HG03097 (cell line): Measurements from ENCODE around the gene KCNMA1.

Experiments
- ATAC-seq: cut with Tn5 transposase; IDR thresholded peaks from one replicate; pipeline ENCODE4 v1.9.1; 2021; ENCODE audit not compliant: unreplicated experiment, low FRiP score

Gene KCNMA1

DNA sequence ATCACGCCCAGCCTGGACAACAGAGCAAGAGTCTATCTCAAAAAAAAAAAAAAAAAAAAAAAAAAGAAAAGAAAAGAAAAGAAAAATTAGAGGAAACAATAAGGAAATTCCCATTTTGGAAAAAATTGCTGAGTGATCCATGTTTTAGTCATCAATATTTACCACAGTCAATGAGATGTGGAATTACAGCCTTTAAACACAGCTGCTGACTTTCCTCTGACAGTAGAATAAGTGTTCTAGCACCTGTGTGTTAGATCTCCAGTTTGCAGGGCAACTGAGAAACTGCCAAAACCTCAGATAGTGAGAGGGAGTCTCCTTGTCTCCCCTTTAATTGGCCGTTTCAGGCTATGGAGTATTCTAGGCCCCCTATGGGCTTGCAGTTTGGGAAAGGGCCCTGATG, 520.1 kb downstream of the KCNMA1 start:
- no peak for ATAC-seq

DNA sequence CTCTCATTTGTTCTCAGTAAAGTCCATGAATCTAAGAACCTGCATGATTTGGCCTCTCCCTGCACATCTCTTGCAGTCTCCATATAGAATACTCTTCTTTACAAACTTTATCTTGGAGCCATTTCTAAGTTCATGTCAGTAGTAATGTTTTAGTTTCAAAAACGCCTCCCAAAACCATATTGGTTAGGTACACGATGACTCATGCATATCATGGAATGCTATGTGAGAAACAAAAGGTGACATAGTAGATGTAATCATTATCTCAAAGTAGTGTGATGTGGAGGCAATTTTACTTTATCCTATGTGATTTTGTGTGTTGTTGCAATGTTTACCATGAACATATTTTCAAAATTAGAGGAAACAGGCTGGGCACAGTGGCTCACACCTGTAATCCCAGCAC, 520.7 kb downstream of the KCNMA1 start:
- no peak for ATAC-seq

DNA sequence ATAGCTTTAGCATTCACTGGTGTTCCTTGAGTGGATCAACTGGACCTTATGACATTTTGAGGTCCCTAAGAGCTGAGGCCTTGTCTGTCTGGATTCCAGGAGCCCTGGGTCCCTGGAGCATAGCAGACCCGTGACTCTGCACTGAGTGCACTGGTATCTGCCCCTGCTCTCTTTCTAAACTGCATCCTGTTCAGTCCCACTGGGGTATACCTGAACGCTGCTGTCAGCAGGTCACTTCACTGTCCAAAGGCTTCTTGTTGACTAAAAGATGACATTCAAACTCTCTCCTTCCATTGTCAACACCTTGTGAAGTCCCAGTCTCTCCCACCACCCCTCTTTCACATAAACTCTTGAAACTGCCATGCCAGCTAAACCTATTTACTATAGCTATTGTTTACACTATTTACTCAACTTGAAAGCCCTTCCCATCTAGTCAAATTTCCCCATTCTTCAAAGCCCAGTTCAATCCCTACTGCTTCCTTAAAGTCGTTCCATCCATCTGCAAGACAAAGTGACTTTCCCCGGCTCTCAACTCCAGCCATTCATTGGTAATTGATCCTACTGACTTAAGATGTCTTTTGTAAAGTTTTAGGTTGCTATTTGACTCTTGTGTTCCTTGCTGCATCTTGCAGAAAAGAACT, 523.3 kb downstream of the KCNMA1 start:
- no peak for ATAC-seq

DNA sequence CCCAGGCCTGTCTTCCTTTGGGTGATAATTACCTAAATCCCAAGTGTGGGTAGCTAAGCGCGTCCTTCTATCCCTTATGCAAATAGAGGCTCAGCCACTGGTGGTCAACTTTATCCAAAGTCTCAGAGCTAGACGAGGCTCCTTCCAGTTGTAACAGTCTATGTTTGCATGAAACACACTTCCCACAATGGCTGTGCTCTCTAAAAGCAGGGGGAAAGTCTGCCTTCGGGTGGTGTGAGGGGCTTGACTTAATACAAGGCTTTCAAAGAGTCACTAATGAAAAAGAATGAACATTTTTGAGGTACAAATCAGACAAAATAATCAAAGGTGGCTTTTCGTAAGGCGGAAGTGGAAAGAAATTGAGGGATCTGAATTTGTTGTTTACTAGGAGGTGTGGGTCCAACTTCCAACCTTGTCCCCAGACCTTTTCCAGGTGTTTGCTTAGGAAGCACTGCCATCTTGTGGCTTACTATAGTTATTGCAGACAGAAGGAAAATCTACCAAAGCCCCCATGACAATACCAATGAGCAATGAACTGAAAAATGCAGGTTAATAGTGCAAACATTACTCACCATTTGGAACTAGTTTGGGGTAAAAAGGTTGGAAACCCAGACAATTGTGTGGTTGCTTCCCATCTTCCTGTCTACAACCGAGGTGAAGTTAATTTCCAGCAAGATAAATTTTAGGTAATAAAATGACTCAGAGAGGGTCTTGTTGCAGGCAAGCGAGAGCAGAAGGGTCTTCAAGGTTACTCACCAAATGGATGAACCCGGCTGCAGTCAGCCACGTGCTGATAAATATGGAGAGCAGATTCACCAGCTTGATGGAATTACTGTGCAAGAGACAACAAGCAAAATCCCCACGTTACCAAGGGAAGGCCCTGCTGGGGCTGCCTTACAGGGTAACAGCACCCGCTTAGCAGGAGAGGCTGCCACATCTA, 525.7 kb downstream of the KCNMA1 start:
- no peak for ATAC-seq

GRCh38 chr10:77110757-77111156, 526.9 kb downstream of the KCNMA1 start:
- no peak for ATAC-seq

DNA sequence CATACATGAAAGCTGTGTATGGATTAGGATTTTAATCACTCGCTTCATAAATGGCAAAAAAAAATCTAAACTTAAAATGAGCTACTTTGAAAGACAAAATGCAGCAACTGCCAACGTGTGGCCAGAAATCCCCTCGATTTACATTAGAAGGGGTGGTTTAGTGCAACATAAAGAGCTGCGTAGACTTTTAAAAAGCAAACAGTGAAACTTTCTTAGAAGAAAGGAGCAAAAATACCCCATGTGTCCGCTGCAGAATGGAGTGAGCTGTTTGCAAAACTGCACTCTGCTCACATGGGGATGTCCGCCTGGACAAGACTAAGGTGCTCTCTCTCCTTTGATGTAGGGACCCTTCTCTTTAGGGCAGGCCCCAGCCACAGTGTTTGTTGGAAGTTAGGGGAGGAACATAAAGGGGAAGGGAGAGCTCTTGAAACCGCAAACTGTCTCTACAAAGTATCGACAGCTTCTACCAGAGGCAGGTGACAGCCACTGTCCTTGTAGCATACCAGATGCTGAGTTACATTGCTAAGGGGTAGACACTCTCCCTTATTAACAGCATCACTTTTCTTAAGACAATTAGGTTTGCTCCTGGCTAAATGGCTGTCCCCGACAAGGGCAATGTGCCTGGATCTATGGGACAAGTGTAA, 528.1 kb downstream of the KCNMA1 start:
- no peak for ATAC-seq

- ATAC-seq, result no peak
Measured at GRCh38 chr10:77106676-77107075, 530.9 kb downstream of the KCNMA1 start.

- ATAC-seq, result no peak
Measured at GRCh38 chr10:77105761-77106221, 531.8 kb downstream of the KCNMA1 start.

DNA sequence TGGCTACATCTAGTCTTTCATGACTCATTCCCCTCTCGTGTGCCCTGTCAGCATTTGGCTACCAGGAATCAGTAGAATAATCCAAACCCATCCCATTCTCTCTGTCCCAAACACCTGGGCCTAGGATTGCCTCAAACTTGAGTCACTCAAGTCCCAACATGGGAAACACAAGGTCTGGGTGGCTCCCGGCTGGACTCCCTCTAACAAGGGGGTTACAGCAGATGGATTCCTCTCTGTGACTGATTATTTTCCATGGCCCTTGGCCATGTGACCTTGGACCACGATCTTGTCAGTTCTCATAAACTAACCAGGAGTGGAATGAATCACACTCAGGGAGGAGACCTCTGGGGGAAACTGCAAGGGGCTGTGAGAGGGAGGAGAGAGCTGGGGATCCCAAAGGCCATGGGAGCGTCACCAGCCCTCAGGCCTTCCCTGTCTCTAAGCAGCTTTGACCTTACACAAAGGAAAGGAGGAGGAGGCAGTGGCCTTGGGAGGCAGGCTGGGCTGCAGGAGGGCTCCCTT, 533.1 kb downstream of the KCNMA1 start:
- no peak for ATAC-seq

- ATAC-seq, result no peak
Measured at GRCh38 chr10:77103213-77103612, 534.4 kb downstream of the KCNMA1 start.

- no peak for ATAC-seq
Measured at GRCh38 chr10:77101341-77101740, 536.3 kb downstream of the KCNMA1 start.

- no peak for ATAC-seq
Measured at GRCh38 chr10:77099136-77099535, 538.5 kb downstream of the KCNMA1 start.

GRCh38 chr10:77097625-77098024, 540.0 kb downstream of the KCNMA1 start:
- ATAC-seq, result no peak

GRCh38 chr10:77093126-77093525, 544.5 kb downstream of the KCNMA1 start:
- ATAC-seq, result no peak

- no peak for ATAC-seq
Measured at GRCh38 chr10:77091597-77092165, 545.9 kb downstream of the KCNMA1 start.

DNA sequence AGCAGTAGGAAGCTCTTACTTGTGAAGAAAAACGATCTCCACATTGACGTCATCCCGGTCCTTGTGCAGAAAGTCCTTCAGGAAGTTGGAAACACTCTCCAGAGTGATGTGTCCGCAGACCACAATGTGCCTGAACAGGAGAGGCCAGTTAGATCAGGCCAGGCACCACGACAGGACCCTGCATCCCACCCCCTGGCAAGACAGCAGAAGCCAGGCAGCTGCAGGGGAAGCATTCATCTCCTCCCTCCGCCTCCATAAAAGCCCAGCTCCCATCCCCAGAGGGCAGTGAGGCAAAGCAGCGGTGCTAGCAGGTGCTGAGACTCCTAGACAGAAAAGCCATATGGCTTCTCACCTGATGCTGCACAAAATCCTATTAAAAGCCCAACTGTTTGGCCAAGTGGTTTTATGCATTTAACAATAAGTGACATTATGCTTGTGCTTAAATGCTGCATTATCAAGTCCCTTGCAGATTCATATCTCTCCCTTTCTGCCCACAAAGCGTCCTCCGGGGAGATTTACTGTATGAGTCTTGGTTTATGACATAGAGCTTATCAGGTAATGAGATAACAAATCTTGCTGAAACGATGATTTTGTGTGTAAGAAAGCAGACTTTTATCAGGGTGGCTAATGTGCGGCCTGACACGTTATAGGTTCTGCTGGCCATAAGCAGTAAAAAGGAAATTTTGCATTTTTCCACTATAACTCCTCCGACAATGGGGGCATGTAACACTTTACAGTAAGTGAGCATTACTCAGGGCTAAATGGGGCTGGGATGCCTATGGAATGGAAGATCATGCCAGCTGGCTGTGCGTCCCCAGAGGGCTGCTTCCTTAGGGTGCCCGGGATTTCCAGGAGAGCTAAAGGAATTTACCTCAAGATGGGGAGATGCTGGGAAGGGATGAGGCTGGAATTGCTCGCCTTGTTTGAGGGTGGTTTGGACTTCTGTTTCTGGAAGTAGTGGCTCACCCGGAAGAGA, 546.9 kb downstream of the KCNMA1 start:
- no peak for ATAC-seq

- ATAC-seq, result no peak
Measured at GRCh38 chr10:77087366-77087765, 550.2 kb downstream of the KCNMA1 start.

- ATAC-seq, result no peak
Measured at GRCh38 chr10:77086081-77086480, 551.5 kb downstream of the KCNMA1 start.

- no peak for ATAC-seq
Measured at GRCh38 chr10:77085344-77085743, 552.3 kb downstream of the KCNMA1 start.
